ENCODE measurements around the gene ARCN1.

DNA sequence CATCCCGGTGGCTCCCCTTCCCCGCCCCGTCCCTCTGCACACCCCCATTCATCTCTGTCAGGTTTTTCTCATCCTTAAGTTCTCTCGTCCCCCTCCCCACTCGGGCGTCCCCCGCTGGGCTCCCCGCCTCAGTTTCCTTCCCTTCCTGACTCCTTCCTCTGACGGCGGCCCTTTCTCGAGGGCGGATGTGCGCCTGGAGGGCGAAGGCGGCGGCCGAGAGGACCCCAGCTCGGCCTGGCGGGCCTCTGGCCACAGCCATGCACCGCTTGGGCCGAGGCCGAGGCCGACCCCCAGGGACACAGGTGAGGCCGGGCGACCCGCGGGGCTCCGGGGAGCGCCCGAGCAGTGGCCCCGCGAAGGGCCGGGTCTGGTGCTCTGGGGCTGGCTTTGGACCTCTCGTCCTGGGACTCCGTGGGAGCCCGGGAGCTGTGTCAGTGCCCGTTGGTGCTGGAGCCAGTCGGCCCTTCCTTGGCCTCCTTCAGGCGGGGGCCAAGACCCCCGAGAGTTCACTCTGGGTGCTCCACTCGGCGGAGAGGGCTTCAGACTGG is 38.1 kb downstream of the ARCN1 start:
- TF ChIP-seq, protein P1, sequence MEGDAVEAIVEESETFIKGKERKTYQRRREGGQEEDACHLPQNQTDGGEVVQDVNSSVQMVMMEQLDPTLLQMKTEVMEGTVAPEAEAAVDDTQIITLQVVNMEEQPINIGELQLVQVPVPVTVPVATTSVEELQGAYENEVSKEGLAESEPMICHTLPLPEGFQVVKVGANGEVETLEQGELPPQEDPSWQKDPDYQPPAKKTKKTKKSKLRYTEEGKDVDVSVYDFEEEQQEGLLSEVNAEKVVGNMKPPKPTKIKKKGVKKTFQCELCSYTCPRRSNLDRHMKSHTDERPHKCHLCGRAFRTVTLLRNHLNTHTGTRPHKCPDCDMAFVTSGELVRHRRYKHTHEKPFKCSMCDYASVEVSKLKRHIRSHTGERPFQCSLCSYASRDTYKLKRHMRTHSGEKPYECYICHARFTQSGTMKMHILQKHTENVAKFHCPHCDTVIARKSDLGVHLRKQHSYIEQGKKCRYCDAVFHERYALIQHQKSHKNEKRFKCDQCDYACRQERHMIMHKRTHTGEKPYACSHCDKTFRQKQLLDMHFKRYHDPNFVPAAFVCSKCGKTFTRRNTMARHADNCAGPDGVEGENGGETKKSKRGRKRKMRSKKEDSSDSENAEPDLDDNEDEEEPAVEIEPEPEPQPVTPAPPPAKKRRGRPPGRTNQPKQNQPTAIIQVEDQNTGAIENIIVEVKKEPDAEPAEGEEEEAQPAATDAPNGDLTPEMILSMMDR (IDR thresholded peaks at IDR 0.05) = no peak
- TF ChIP-seq ZFX (IDR thresholded peaks at IDR 0.05; ENCODE audit: borderline replicate concordance) = no peak
